Stimulated activated memory B cell treated with anti-CD40 and anti-IgM and Interleukin-4, amounts not matched to agents 10 μg/mL and 1 μg/mL and 100 μg/mL, for 72 hours (primary cell): ENCODE measurements around the gene OOSP4B.
"Not testable (repeated sequence)": the region's sequence is repeated elsewhere in the genome, so short reads cannot be mapped to it uniquely, and the experiment has no call there.

Experiments used
- ATAC-seq: fragments of 150-1000 bp; cut with Tn5 transposase; 2 replicates; pipeline ENCODE4 v1.10.0; 2021
- H3K27ac Mint-ChIP-seq: one replicate; pipeline ENCODE4 v1.8.0; 2022; ENCODE audit warnings: mild to moderate bottlenecking, mixed read lengths
- H3K27me3 Mint-ChIP-seq: one replicate; pipeline ENCODE4 v1.8.0; 2022; ENCODE audit warnings: mixed read lengths
- H3K36me3 Mint-ChIP-seq: one replicate; pipeline ENCODE4 v1.8.0; 2022; ENCODE audit warnings: mixed read lengths
- H3K4me1 Mint-ChIP-seq: one replicate; pipeline ENCODE4 v1.8.0; 2022; ENCODE audit warnings: mixed read lengths
- H3K4me3 Mint-ChIP-seq: one replicate; pipeline ENCODE4 v1.8.0; 2022; ENCODE audit warnings: mild to moderate bottlenecking, moderate library complexity, mixed read lengths
- H3K9me3 Mint-ChIP-seq: one replicate; pipeline ENCODE4 v1.8.0; 2022; ENCODE audit warnings: mixed read lengths

The OOSP4B gene

DNA sequence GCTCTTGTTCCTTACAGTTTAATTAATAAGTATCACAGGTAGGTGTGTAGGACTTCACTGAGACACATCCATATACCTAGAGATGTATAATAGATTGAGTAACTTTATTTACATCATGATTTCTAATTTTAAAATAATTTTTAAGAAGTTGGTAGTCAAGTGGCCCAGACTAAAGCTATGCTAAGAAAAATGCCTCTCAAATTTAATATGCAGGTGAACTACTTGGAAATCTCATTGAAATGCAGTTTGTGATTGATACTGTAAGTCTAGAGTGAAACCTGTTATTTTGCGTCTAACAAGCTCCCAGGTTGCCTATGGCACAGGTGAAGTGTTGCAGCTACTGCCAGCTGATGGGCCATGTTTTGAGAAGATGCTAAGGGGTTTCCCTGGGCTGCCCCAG, at the start of gene OOSP4B:
Gene OOSP4B, plus strand, starts transcription at position 301 of the 400 bp plus-strand sequence.
- no peaks in the 10 kb centered on the region for H3K36me3 Mint-ChIP-seq
- H3K4me3 Mint-ChIP-seq, result no peak within 1 kb of the TSS

DNA sequence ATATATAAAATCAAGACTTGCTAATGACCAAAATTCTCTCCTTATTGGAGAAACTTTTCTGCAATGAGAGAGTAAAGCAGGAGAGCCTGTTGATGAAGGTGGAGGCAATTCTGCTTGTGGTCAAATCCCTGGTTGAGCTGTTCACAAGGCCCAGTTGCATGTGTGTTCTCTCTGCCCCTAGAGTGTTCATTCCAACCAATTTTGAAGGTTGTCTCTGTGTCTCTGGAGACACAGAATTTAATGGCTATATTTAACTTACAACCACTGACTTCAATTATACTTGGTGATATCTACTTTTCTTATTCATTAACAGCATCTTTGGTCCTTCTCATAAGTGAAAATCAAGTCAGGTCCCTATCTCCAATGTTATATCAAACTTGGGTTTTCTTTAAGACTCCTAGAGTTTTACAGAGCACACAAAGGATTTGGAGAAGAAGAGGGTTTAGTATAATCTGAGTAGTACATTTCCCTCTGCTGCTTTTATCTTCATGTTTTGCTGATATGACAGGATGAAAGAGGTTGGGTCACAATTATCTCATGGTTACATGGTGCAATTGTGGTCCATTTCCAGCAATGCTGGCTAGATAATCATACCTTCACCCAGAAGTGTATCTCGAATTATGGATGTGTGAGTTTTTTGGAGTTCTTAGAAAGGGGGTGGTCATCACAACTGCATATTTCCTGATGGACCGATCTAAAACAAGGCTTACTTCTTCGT, 49.1 kb upstream of the OOSP4B start:
- Mint-ChIP-seq H3K9me3 (no peaks in the 10 kb centered on the region), H3K4me3 (no peak overlapping the region), H3K27me3 (no peaks in the 10 kb centered on the region), H3K4me1 (no peaks in the 10 kb centered on the region), H3K36me3 (no peaks in the 10 kb centered on the region), H3K27ac (no peak overlapping the region)
- ATAC-seq, result no peak

More for the DNA sequence above, at the start of gene OOSP4B:
- ATAC-seq, result no peak
- peaks cover 2% of the 10 kb centered on the region for H3K9me3 Mint-ChIP-seq
- H3K4me1 Mint-ChIP-seq, result no peaks in the 10 kb centered on the region
- H3K27ac Mint-ChIP-seq, result no peak within 1 kb of the TSS
- H3K27me3 Mint-ChIP-seq, result no peaks in the 10 kb centered on the region

DNA sequence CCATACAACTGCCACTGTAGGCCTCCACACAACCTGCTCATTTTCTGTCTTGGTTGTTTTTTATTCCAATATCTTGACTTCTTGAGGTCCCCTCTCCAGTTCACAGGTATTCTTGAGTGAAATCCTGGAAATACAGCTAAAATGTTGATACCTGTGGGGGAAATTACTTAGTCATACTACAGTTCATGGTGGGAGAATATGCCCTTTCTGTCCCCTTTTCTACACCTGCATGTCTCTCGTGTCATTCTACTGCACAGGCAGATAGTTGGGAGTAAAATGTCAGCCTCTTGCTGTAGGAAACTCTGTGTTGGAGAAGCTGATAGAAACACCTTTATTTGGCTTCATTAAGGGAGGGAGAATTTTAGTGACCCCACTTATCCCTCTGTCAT, 48.6 kb upstream of the OOSP4B start:
- Mint-ChIP-seq H3K27me3 (no peaks in the 10 kb centered on the region), H3K4me1 (no peaks in the 10 kb centered on the region), H3K9me3 (no peaks in the 10 kb centered on the region), H3K27ac (no peak overlapping the region), H3K36me3 (no peaks in the 10 kb centered on the region), H3K4me3 (no peak overlapping the region)
- no peak for ATAC-seq

DNA sequence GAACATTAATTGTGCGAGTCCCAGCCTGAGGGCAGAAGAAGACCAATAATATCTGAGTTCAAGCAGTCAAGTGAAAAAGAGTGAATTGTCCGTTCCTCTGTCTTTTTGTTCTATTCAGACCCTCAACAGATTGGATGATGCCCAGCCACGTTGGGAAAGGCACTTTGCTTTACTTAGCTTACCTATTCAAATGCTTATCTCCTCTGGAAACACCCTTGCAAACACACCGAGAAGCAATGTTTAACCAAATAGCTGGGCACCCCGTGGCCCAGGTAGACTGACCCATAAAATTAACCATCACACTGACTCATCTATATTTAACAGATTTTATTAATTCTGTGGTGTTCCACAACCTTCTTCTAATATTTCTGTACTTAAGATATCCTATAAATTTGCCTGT, 43.9 kb upstream of the OOSP4B start:
- Mint-ChIP-seq H3K27ac (no peak overlapping the region), H3K4me3 (no peak overlapping the region), H3K27me3 (peaks cover 6% of the 10 kb centered on the region), H3K9me3 (no peaks in the 10 kb centered on the region), H3K4me1 (no peaks in the 10 kb centered on the region), H3K36me3 (no peaks in the 10 kb centered on the region)
- no peak for ATAC-seq

DNA sequence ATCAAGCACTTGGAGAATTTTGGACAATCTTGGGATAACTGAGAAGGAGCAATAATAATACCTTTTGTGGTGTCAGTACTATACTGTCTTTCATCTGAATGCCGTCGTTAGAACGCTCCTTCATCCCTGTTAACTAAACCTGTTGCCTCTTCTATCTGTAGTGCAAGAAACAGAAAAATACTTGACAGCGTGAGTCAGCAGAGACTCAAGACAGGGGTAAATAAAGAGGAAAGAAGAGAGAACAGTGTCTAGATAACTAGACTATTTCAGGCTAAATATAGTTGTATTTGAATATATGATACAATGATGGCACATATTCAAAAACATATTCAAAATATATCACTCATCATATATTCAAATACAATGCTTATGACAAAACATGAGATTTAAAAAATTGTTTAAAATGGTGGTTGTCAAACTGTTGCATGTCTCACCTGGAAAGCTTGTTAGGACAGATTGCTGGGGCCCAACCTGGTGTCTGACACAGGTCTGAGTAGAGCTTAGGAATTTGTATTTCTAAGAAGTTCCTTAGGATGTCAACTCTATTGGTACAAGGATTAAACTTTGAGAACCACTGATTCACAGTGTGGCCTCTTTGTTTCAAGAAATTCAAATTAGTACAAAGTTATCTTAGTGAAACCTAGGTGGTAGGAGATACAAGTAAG, 35.7 kb upstream of the OOSP4B start:
- no peak for ATAC-seq
- Mint-ChIP-seq H3K9me3 (no peaks in the 10 kb centered on the region), H3K27me3 (peaks cover 33% of the 10 kb centered on the region), H3K4me1 (no peaks in the 10 kb centered on the region), H3K4me3 (no peak overlapping the region), H3K36me3 (no peaks in the 10 kb centered on the region), H3K27ac (no peak overlapping the region)

DNA sequence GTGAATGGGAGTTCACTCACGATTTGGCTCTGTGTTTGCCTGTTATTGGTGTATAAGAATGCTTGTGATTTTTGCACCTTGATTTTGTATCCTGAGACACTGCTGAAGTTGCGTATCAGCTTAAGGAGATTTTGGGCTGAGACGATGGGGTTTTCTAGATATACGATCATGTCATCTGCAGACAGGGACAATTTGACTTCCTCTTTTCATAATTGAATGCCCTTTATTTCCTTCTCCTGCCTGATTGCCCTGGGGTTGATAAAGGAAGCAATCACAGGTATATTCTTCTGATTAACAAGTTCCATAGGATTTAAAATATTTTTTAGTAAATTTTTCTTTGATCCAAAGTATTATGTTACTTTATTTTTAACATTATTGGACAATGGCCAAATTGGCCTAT, 34.9 kb upstream of the OOSP4B start:
- H3K27ac Mint-ChIP-seq, H3K4me3 Mint-ChIP-seq, H3K36me3 Mint-ChIP-seq, ATAC-seq, H3K9me3 Mint-ChIP-seq, H3K4me1 Mint-ChIP-seq: not testable (repeated sequence)
- H3K27me3 Mint-ChIP-seq, result peaks cover 33% of the 10 kb centered on the region

DNA sequence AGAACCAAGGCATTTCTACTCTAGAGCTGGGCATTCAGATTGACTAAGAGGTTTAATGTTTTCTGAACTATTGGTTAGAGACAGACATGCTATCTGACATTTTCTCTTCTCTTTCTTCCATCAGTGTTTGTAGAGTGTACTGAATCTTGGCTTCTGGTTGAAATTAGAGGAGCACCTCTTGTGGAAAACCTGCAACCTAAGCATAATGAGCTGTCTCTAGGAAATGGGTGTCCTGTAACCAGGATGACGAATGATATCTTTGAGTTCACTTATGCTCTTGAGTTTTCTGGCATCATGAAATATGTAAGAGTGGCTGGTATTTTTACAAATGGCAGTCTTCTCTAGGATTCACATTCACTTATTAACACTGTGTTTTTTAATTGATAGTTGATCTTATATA, 33.8 kb upstream of the OOSP4B start:
- H3K9me3 Mint-ChIP-seq, result no peaks in the 10 kb centered on the region
- no peak for ATAC-seq
- no peaks in the 10 kb centered on the region for H3K36me3 Mint-ChIP-seq
- no peak overlapping the region for H3K4me3 Mint-ChIP-seq
- H3K4me1 Mint-ChIP-seq, result no peaks in the 10 kb centered on the region
- peaks cover 26% of the 10 kb centered on the region for H3K27me3 Mint-ChIP-seq
- H3K27ac Mint-ChIP-seq, result no peak overlapping the region

DNA sequence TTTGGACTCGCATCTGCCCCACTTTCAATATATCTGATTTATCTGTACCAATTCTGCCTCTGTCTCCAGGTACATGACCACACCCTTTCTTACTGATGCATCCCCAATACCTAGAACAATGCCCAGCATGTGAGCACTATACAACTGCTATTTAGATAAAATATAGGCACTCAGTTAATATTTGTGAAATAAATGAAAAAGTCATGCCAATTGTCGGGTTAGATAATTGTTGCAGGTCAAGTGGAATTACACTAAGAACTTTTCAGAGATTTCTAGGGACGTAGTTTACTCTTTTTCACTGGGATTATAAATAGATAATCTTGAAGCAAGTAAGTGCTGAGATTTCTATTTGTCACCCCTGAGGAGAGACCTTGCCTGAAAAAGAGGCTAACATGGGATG, 32.6 kb upstream of the OOSP4B start:
- Mint-ChIP-seq H3K36me3 (no peaks in the 10 kb centered on the region), H3K4me1 (no peaks in the 10 kb centered on the region), H3K9me3 (no peaks in the 10 kb centered on the region), H3K27ac (no peak overlapping the region), H3K27me3 (peaks cover 15% of the 10 kb centered on the region), H3K4me3 (no peak overlapping the region)
- ATAC-seq, result no peak

DNA sequence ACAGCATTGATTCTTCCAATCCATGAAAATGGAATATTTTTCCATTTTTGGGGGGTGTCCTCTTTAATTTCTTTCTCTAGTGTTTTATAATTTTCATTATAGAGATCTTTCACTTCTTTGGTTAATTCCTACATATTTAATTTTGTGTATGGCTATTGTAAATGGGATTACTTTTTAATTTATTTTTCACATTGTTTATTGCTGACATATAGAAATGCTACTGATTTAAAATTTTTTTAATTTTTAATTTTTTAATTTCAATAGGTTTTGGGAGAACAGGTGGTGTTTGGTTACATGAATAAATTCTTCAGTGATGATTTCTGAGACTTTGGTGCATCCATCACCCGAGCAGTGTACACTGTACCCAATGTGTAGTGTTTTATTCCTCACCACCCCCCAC, 26.6 kb upstream of the OOSP4B start:
- no peak for ATAC-seq
- peaks cover 15% of the 10 kb centered on the region for H3K9me3 Mint-ChIP-seq
- no peak overlapping the region for H3K27ac Mint-ChIP-seq
- H3K4me3 Mint-ChIP-seq, result no peak overlapping the region
- H3K36me3 Mint-ChIP-seq, result no peaks in the 10 kb centered on the region
- no peaks in the 10 kb centered on the region for H3K27me3 Mint-ChIP-seq
- H3K4me1 Mint-ChIP-seq, result no peaks in the 10 kb centered on the region

DNA sequence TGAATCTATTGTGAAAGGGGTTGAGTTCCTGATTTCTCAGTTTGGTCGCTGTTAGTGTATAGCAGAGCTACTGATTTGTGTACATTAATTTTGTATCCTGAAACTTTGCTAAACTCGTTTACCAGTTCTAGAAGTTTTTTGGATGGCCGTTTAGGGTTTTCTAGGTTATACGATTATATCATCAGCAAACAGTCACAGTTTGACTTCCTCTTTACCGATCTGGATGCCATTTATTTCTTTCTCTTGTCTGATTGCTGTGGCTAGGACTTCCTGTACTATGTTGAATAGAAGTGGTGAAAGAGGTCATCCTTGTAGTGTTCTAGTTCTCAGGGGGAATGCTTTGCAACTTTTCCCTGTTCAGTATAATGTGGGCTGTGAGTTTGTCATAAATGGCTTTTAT, 24.6 kb upstream of the OOSP4B start:
- no peak overlapping the region for H3K27ac Mint-ChIP-seq
- ATAC-seq, result no peak
- H3K9me3 Mint-ChIP-seq, result peaks cover 15% of the 10 kb centered on the region
- peaks cover 10% of the 10 kb centered on the region for H3K27me3 Mint-ChIP-seq
- no peaks in the 10 kb centered on the region for H3K4me1 Mint-ChIP-seq
- no peak overlapping the region for H3K4me3 Mint-ChIP-seq
- no peaks in the 10 kb centered on the region for H3K36me3 Mint-ChIP-seq

DNA sequence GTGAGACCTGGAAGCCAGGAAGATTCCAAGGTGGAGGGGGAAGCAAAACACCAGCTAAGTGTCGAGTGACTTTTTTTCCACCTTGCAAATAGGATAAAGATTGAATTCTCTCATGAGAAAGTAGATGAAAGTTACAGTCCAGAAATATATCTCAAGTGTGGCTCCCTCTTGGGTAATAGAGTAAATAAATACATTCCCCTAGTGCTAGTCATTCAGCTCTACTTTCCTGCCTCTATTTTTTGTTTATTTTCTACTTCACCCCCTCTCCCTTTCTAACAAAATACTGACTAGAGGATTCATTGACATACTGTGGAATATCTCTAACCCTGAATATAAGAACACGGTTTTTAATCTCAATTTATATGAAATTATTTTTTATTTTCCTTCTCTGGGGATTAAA, 19.2 kb upstream of the OOSP4B start:
- no peaks in the 10 kb centered on the region for H3K36me3 Mint-ChIP-seq
- H3K4me3 Mint-ChIP-seq, result no peak overlapping the region
- H3K27ac Mint-ChIP-seq, result no peak overlapping the region
- ATAC-seq, result no peak
- peaks cover 27% of the 10 kb centered on the region for H3K27me3 Mint-ChIP-seq
- no peaks in the 10 kb centered on the region for H3K4me1 Mint-ChIP-seq
- H3K9me3 Mint-ChIP-seq, result no peaks in the 10 kb centered on the region

DNA sequence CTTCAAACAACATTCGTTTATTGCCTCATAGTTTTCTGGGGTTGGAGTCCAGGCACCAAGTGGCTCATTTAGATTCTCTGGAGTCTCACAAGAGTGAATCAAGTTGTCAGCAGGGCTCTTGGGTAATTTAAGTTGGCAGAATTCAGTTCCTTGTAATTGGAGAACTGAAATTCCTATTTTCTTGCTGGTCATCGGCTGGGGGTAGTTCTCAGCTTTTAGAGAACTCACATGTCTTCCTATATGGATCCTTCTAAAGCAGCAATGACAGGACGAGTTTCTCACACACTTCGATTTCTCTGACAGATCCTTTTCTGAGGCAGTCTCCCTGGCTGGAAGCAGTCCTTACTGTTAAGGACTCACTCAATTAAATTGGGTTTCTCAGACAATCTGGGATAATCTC, 17.3 kb upstream of the OOSP4B start:
- ATAC-seq, result no peak
- H3K4me3 Mint-ChIP-seq, result no peak overlapping the region
- no peak overlapping the region for H3K27ac Mint-ChIP-seq
- no peaks in the 10 kb centered on the region for H3K36me3 Mint-ChIP-seq
- H3K27me3 Mint-ChIP-seq, result peaks cover 36% of the 10 kb centered on the region
- H3K4me1 Mint-ChIP-seq, result no peaks in the 10 kb centered on the region
- no peaks in the 10 kb centered on the region for H3K9me3 Mint-ChIP-seq

DNA sequence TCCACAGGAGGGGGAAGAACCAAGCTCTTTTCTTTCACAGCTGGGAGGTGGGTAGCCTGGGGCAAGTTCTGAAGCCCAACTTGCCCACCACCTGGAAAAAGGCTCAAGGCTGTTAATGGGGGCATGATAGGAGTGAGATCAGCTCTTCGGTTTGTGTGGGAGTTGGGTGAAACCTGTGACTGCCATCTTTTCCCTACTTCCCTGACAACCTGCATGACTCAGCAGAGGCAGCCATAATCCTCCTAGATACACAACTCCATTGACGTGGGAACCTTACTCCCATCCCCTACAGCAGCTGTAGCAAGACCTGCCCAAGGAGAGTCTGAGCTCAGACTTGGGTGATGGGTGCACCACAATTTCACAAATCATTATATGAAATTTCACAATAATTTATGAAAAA, 13.3 kb upstream of the OOSP4B start:
- ATAC-seq, result no peak
- H3K4me1 Mint-ChIP-seq, result no peaks in the 10 kb centered on the region
- peaks cover 21% of the 10 kb centered on the region for H3K27me3 Mint-ChIP-seq
- H3K36me3 Mint-ChIP-seq, result no peaks in the 10 kb centered on the region
- H3K9me3 Mint-ChIP-seq, result no peaks in the 10 kb centered on the region
- H3K27ac Mint-ChIP-seq, result no peak overlapping the region
- H3K4me3 Mint-ChIP-seq, result no peak overlapping the region

DNA sequence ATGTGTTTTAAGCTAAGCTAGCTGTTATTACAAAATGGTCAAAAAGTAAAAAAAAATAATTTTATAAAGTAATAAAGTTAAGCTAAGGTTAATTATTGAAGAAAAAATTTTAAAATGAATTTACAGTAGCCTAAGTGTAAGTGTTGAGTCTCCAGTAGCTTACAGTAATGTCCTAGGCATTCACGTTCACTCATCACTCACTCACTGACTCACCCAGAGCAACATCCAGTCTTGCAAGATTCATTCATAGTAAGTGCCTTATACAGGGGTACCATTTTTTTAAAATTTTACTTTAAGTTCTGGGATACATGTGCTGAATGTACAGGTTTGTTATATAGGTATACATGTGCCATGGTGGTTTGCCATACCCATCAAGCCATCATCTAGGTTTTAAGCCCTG, 11.6 kb upstream of the OOSP4B start:
- H3K36me3 Mint-ChIP-seq, result no peaks in the 10 kb centered on the region
- ATAC-seq, result no peak
- peaks cover 15% of the 10 kb centered on the region for H3K27me3 Mint-ChIP-seq
- H3K27ac Mint-ChIP-seq, result no peak overlapping the region
- no peaks in the 10 kb centered on the region for H3K9me3 Mint-ChIP-seq
- no peaks in the 10 kb centered on the region for H3K4me1 Mint-ChIP-seq
- H3K4me3 Mint-ChIP-seq, result no peak overlapping the region

DNA sequence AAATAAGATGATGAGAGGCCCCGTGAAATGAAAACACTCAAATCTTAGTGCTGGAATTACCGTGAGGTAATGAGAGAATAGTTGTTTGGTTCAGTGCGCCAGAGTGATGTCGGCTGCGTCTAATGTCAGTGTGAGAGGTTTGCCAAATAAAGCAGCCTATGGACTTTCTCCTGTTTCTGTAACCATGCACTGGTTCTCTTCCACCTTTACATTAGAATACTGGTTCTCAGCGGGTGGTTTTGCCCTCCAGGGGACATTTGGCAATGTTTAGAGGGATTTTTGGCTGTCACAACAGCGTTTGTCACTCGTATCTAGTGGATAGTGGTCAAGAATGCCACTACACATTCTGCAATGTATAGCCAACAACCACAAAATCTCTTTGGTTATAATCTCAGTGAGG, 1.1 kb downstream of the OOSP4B start:
- H3K4me1 Mint-ChIP-seq, result no peaks in the 10 kb centered on the region
- H3K27ac Mint-ChIP-seq, result no peak overlapping the region
- H3K4me3 Mint-ChIP-seq, result no peak overlapping the region
- no peaks in the 10 kb centered on the region for H3K36me3 Mint-ChIP-seq
- H3K27me3 Mint-ChIP-seq, result no peaks in the 10 kb centered on the region
- ATAC-seq, result no peak
- peaks cover 2% of the 10 kb centered on the region for H3K9me3 Mint-ChIP-seq

DNA sequence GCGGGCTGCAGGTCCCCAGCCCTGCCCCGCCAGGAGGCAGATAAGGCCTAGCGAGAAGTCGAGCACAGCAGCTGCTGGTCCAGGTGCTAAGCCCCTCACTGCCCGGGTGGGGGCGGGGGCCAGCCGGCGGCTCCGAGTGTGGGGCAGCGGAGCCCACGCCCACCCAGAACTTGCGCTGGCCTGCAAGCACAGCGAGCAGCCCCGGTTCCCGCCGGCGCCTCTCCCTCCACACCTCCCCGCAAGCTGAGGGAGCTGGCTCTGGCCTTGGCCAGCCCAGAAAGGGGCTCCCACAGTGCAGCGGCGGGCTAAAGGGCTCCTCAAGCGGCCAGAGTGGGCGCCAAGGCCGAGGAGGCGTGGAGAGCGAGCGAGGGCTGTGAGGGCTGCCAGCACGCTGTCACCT, 3.4 kb downstream of the OOSP4B start:
- not testable (repeated sequence) for H3K4me1 Mint-ChIP-seq, H3K27me3 Mint-ChIP-seq, ATAC-seq, H3K36me3 Mint-ChIP-seq, H3K27ac Mint-ChIP-seq, H3K4me3 Mint-ChIP-seq, H3K9me3 Mint-ChIP-seq
